ENCODE data around the gene TARS3. TPM values are rescaled to one million over a fixed set of nuclear protein-coding genes. Genes with fewer than 3 reads are reported as not detected.

The TARS3 gene
- total and polyA plus RNA-seq, 8 donors = 3.4 to 53.1 (median 15.6) TPM

DNA sequence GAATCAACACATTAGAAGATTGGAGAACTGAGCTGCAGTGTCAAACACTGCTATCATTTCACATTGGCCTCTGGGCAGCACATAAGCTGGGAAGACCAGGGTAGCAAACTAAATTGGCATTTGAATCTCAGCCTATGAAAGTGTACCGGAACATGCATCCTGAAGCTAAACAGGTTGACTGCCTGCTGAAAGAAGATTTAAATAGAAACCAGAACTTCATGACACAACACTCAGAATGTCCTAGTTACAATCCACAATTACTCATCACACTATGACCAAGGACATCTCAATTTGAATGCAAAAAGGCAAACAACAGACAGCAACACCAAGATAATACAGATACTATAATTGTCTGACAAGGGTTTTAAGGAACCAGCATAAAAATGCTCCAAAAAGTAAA lies 98.3 kb downstream of the TARS3 start:
- no peak for DNase-seq
- no peak overlapping the region for H3K27ac ChIP-seq
- H3K27me3 ChIP-seq = no peaks in the 10 kb centered on the region
- no peaks in the 10 kb centered on the region for H3K4me1 ChIP-seq
- intact Hi-C loops (cut with DNase I; ENCODE audit: low total_unique reads) = no loop called here
- TF ChIP-seq POLR2A (IDR thresholded peaks at IDR 0.05) = no peak
- TF ChIP-seq EP300 (IDR thresholded peaks at IDR 0.05) = no peak
- TF ChIP-seq POLR2AphosphoS5 (IDR thresholded peaks at IDR 0.05) = no peak
- H3K4me3 ChIP-seq = no peak overlapping the region
- peaks cover 0 to 29% (median 11%) of the 10 kb centered on the region in 4 donors for H3K36me3 ChIP-seq
- H3K9me3 ChIP-seq = no peaks in the 10 kb centered on the region
- WGBS, 5 donors = 81 to 98% (median 94%) methylated on average over 1 of the region's 1 CpG

DNA sequence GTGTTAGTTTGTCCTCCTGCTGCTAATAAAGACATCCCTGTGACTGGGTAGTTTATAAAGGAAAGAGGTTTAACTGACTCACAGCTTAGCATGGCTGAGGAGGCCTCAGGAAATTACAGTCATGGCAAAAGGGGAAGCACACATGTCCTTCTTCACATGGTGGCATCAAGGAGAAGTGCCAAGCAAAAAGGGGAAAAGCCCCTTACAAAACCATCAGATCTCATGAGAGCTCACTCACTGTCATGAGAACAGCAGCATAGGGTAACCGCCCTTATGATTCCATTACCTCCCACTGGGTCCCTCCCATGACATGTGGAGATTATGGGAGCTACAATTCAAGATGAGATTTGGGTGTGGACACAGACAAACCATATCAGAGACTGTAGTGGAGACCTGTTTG lies 99.1 kb downstream of the TARS3 start:
- Histone ChIP-seq H3K27me3 (no peaks in the 10 kb centered on the region), H3K27ac (no peak overlapping the region), H3K36me3 (peaks cover 0 to 37% (median 15%) of the 10 kb centered on the region in 4 donors), H3K4me1 (no peaks in the 10 kb centered on the region), H3K9me3 (no peaks in the 10 kb centered on the region), H3K4me3 (no peak overlapping the region)
- TF ChIP-seq EP300 (IDR thresholded peaks at IDR 0.05) (no peak), POLR2A (IDR thresholded peaks at IDR 0.05) (no peak), POLR2AphosphoS5 (IDR thresholded peaks at IDR 0.05) (no peak)
- TF ChIP-seq, protein P1, sequence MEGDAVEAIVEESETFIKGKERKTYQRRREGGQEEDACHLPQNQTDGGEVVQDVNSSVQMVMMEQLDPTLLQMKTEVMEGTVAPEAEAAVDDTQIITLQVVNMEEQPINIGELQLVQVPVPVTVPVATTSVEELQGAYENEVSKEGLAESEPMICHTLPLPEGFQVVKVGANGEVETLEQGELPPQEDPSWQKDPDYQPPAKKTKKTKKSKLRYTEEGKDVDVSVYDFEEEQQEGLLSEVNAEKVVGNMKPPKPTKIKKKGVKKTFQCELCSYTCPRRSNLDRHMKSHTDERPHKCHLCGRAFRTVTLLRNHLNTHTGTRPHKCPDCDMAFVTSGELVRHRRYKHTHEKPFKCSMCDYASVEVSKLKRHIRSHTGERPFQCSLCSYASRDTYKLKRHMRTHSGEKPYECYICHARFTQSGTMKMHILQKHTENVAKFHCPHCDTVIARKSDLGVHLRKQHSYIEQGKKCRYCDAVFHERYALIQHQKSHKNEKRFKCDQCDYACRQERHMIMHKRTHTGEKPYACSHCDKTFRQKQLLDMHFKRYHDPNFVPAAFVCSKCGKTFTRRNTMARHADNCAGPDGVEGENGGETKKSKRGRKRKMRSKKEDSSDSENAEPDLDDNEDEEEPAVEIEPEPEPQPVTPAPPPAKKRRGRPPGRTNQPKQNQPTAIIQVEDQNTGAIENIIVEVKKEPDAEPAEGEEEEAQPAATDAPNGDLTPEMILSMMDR (IDR thresholded peaks at IDR 0.05) = no peak
- 91 to 100% (median 100%) methylated on average over 1 of the region's 1 CpG for WGBS, 5 donors
- no peak for DNase-seq
- intact Hi-C loops (cut with DNase I; ENCODE audit: low total_unique reads) = no loop called here

DNA sequence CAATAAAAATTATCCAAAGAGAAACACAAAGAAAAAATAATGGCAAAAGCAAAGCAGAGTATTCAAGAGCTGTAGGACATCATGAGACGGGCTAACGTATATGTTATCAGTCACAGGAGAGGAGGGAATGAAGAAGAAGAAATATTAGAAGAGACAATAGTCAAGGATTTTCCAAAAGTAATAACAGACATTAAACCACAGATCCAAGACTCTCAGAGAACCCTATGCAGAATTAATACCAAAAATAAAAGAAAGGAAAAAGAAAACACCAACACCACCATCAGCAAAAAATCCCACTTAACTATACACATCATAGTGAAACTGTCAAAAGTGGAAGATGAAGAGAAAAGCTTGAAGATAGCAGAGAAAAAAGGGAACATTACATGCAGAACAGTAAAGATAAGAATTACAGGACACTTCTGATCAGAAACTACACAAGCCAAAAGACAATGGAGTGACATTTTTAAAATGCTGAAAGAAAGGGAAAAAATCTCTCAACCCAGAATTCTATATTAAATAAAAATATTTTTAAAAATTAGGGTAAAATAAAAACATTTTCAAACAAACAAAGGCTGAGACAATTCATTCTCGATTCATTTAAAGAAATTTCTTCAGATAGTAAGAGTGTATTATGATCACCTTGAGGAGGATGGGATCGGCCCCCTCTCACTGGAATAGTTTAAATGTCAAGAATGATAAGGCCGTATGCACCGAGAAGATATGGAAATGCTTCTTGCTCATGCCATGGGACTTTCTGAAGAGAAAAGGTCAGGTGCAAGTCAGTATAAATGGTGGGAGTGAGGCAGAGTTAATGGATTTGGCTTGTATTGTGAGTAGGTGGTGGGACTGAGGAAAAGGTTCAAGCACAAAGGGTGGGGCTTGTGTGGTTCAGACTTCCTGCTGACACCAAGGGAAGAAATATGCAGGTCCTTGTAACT lies 100.6 kb downstream of the TARS3 start:
- intact Hi-C loops (cut with DNase I; ENCODE audit: low total_unique reads) = no loop called here
- H3K4me3 ChIP-seq = no peak overlapping the region
- H3K9me3 ChIP-seq = no peaks in the 10 kb centered on the region
- no peak for DNase-seq
- no peak overlapping the region for H3K27ac ChIP-seq
- peaks cover 0 to 38% (median 15%) of the 10 kb centered on the region in 4 donors for H3K36me3 ChIP-seq
- H3K27me3 ChIP-seq = no peaks in the 10 kb centered on the region
- WGBS, 5 donors = 94 to 99% (median 96%) methylated on average over 6 of the region's 6 CpGs
- no peak for TF ChIP-seq POLR2AphosphoS5 (IDR thresholded peaks at IDR 0.05)
- TF ChIP-seq POLR2A (IDR thresholded peaks at IDR 0.05) = no peak
- TF ChIP-seq, protein P1 (IDR thresholded peaks at IDR 0.05) = no peak
- no peak for TF ChIP-seq EP300 (IDR thresholded peaks at IDR 0.05)
- H3K4me1 ChIP-seq = no peaks in the 10 kb centered on the region

DNA sequence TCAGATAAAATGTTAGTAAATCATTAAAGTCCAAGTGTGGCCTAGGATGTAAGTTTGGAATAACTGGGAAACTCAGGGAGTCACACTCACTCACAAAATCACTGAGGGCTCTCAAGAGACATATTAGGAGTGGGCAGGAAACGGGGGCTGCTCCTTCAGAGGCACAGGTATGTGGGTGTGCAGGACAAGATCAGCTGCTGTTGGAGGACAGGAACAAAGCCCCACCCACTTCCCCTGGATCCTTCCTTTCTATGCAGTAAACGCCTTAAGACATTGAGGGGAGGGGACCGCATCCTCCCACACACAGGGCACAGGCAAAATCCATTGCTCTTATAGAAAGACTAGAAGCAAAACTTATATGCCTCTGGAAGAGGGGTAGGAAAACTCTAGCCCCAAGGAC lies 102.3 kb downstream of the TARS3 start:
- Histone ChIP-seq H3K9me3 (no peaks in the 10 kb centered on the region), H3K4me3 (no peak overlapping the region), H3K36me3 (peaks cover 0 to 38% (median 15%) of the 10 kb centered on the region in 4 donors), H3K27ac (no peak overlapping the region), H3K27me3 (no peaks in the 10 kb centered on the region), H3K4me1 (peaks cover 0 to under 1% (median 0%) of the 10 kb centered on the region in 4 donors)
- WGBS, 5 donors = 72 to 98% (median 87%) methylated on average over 3 of the region's 3 CpGs
- intact Hi-C loops (cut with DNase I; ENCODE audit: low total_unique reads) = no loop called here
- TF ChIP-seq, protein P1 (IDR thresholded peaks at IDR 0.05) = no peak
- TF ChIP-seq POLR2A (IDR thresholded peaks at IDR 0.05) (no peak), POLR2AphosphoS5 (IDR thresholded peaks at IDR 0.05) (no peak), EP300 (IDR thresholded peaks at IDR 0.05) (no peak)
- no peak for DNase-seq

Measured in stomach (tissue), 9 donors.